HG02763 (cell line): ENCODE results near the gene CCDC174.
"Not testable (repeated sequence)": the region's sequence is repeated elsewhere in the genome, so short reads cannot be mapped to it uniquely, and the experiment has no call there.

ENCODE experiments used
- ATAC-seq: cut with Tn5 transposase; IDR thresholded peaks from one replicate; pipeline ENCODE4 v1.9.1; 2021; ENCODE audit warnings: mild to moderate bottlenecking, moderate library complexity; ENCODE audit not compliant: unreplicated experiment

Gene CCDC174

GRCh38 chr3:14651440-14652251 is at the start of gene CCDC174:
CCDC174 (plus strand) TSS chr3:14651762; CDS start chr3:14651837, 75 bp downstream.
- ATAC-seq = peak; percentile 99

- no peak for ATAC-seq
Measured at GRCh38 chr3:14602006-14602803, 49.4 kb upstream of the CCDC174 start.

- ATAC-seq = no peak
Measured at GRCh38 chr3:14602804-14603644, 48.5 kb upstream of the CCDC174 start.

- no peak for ATAC-seq
Measured at GRCh38 chr3:14605067-14605466, 46.5 kb upstream of the CCDC174 start.

- no peak for ATAC-seq
Measured at GRCh38 chr3:14605744-14606143, 45.8 kb upstream of the CCDC174 start.

- ATAC-seq = no peak
Measured at GRCh38 chr3:14606669-14607339, 44.8 kb upstream of the CCDC174 start.

GRCh38 chr3:14608298-14608697 is 43.3 kb upstream of the CCDC174 start:
- no peak for ATAC-seq

- ATAC-seq = not testable (repeated sequence)
Measured at GRCh38 chr3:14609058-14609457, 42.5 kb upstream of the CCDC174 start.

- ATAC-seq = no peak
Measured at GRCh38 chr3:14609506-14609905, 42.1 kb upstream of the CCDC174 start.

- ATAC-seq = no peak
Measured at GRCh38 chr3:14609941-14610340, 41.6 kb upstream of the CCDC174 start.

- ATAC-seq = no peak
Measured at GRCh38 chr3:14614189-14614588, 37.4 kb upstream of the CCDC174 start.

GRCh38 chr3:14614862-14615261 is 36.7 kb upstream of the CCDC174 start:
- no peak for ATAC-seq

GRCh38 chr3:14616606-14617507 is 34.7 kb upstream of the CCDC174 start:
- ATAC-seq = no peak

GRCh38 chr3:14617508-14618023 is 34.0 kb upstream of the CCDC174 start:
- ATAC-seq = no peak

- no peak for ATAC-seq
Measured at GRCh38 chr3:14619605-14620004, 32.0 kb upstream of the CCDC174 start.

- no peak for ATAC-seq
Measured at GRCh38 chr3:14620512-14620911, 31.1 kb upstream of the CCDC174 start.

- ATAC-seq = no peak
Measured at GRCh38 chr3:14621093-14621492, 30.5 kb upstream of the CCDC174 start.

- ATAC-seq = no peak
Measured at GRCh38 chr3:14622368-14622767, 29.2 kb upstream of the CCDC174 start.

GRCh38 chr3:14623569-14624051 is 28.0 kb upstream of the CCDC174 start:
- no peak for ATAC-seq
